ENCODE data around the gene PNMA8A.
"Not testable (repeated sequence)": the region's sequence is repeated elsewhere in the genome, so short reads cannot be mapped to it uniquely, and the experiment has no call there.

Gene PNMA8A

DNA sequence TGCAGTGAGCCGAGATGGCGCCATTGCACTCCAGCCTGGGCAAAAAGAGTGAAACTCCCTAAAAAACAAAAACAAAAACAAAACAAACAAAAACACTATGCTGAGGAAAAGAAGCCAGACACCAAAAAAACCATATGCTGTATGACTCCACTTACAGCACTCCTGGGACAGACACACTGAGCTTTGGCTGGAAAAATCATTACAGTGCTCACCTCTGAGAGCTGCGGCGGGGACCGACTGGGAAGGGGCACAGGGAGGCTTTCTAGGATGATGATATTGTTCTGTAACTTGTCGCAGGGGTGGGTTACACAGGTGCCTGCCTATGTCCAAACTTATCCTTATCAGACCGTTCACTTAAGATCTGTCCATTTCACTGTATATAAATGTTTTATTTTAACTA, 7.8 kb downstream of the PNMA8A start:
- DNase-seq (ENCODE audit: low spot score) = no peak

DNA sequence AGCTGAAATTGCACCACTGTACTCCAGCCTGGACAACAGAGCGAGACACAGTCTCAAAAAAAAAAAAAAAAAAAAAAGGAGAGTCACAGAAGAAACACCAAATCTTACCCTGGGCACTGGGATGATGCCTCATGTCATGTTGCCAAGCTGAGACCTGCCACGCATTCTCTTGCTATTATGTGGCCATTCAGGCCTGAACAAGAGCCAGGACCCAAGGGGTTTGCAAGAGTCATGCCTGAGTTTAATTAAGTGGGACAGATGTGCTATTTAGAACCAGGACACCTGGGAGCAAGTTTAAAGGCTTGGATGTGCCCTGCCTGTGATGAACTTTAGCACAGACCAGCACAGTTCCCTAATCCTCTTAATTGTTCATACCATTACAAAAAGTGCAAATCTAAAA, 9.8 kb downstream of the PNMA8A start:
- DNase-seq (ENCODE audit: low spot score) = no peak

DNA sequence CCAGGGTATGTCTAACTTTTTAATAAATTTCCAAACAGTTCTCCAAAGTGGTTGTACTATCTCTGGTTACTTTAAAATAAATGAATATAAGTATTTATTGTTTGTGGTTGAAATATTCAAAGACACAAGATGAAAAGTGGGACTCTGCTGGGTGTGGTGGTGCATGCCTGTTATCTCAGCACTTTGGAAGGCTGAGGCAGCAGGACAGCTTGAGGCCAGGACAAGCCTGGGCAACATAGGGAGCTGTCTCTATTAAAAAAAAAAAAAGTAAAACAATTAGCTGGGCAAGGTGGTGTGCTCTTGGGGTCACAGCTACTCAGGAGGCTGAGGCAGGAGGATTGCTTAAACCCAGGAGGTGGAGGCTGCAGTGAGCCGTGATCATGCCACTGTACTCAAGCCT, 10.4 kb downstream of the PNMA8A start:
- no peak for DNase-seq (ENCODE audit: low spot score)

DNA sequence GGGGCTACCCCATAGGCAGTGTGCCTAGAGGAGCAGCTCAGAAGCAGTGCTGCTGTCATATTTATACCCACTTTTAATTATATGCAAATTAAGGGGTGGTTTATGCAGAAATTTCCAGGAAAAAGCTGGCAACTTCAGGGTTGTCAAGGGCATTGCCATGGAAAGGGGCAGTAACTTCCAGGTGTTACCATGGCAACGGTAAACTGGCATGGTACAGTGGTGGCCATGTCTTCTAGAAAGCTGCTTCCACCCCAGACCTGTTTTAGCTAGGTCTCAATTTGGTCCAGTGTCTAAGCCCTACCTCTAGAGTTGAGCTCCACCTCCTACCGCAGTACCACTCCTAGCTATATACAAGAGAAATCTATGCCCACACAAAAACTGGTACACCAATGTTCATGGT, 11.3 kb downstream of the PNMA8A start:
- DNase-seq (ENCODE audit: low spot score) = no peak

DNA sequence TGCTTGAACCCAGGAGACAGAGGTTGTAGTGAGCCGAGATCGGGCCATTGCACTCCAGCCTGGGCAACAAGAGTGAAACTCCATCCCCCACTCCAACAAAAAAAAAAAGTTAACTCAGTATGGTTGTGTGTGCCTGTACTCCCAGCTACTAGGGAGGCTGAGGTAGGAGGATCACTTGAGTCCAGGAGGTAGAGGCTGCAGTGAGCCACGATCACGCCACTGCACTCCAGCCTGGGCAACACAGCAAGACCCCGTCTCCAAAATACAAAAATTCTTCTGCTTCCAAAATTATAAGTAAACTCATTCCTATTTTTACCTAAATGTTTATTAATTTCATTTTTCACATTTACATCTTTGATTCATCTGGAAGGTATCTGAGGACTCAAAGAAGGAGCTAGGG, 14.4 kb downstream of the PNMA8A start:
- DNase-seq (ENCODE audit: low spot score) = no peak

DNA sequence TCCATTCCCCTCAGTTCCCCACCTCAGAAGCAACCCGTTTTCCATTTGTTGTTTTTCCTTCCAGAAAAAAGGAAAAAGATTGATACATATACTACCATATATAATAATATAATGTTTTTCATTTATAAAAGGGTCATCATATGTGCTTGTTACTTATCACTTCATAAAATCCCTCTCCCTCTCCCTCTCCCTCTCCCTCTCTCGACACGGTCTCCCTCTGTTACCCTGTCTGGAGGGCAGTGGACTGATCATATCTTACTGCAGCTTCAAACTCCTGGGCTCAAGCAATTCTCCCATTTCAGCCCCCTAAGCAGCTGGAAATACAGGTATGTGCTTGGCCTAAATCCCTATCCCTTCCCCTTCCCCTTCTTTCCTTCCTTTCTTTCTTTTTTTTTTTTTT, 17.1 kb downstream of the PNMA8A start:
- no peak for DNase-seq (ENCODE audit: low spot score)

DNA sequence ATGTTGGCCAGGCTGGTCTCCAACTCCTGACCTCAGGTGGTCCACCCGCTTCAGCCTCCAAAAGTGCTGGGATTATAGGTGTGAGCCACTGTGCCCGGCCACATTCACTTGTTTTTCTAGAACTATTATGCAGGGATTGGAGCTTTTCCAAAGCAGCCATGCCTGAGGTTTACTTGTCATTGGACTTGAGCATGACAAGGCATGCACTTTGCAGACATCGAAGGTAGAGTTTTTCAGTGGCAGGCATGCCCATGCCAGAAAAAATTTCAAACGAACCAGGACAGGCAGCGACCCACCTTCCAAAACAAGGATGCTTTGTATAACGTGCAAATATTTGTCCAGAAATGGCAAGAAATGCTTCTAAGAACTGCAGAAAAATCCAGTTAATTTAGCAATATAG, 17.7 kb downstream of the PNMA8A start:
- DNase-seq (ENCODE audit: low spot score) = no peak

DNA sequence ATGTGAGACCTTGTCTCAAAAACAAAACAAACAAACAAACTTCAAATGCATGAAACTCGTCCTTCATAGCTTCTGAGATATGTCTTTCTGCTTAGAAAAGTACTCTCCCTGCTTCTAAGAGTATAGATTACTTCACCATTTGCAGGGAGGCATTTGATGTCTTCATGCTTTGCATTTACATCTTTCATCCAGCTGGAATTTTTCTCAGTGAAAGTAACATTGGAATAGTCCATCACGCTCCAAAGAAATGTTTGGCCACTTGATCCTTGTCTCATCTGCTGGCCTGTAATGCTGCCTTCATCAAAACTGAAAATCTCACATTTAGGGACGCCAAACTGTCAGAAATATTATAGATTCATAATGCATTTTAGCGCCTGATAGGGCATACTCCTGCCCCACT, 19.2 kb downstream of the PNMA8A start:
- DNase-seq (ENCODE audit: low spot score) = no peak

DNA sequence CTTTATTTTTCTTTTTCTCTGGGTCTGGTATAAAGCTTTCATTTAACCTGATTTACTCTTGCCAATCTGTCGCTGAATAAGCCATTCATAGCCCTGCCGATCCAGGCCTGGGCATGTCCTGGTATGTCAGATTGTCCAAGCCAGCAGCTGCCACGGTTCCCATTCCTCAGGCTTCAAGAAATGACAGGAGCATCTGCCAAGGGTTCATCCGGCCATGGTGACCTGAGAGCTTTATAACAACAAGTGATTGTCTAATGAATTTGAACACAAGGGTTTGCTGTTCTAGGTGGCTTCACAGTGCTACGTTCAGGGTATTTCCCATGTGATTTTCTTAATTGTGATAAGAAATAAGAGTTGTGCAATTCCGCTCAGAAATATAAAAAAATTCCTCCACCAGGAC, 20.0 kb downstream of the PNMA8A start:
- no peak for DNase-seq (ENCODE audit: low spot score)

DNA sequence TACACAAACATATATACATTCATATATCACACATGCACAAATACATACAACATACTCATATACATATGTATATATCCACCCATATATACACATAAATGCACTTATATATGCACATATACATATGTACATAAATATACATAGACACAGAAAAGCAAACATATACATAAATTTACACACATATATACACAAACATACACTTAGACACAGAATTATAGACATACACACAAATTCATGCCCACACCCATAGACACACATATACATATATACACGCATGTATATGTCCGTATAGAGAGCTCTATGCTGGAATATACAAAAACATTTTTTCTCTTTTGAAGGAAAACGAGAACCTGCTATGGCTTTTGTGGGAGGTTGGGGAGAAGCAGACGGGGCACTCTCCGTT, 20.6 kb downstream of the PNMA8A start:
- DNase-seq (ENCODE audit: low spot score) = no peak

DNA sequence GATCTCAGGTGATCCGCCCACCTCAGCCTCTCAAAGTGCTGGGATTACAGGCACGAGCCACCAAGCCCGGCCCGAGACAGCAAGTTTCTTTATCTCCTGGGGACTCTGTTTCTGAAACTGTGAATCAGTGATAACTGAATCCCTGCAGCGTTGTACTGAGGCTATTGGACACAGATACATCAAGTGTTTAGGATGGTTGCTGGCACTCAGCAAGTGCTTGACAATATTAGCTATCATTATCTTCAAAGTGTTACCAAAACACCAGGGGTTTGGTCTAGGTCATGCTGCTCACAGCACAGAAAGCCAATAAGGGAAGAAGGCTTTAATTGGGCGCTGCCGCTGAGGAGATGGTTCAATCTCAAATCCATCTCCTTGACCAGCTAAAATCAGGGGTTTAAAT, 22.1 kb downstream of the PNMA8A start:
- no peak for DNase-seq (ENCODE audit: low spot score)

DNA sequence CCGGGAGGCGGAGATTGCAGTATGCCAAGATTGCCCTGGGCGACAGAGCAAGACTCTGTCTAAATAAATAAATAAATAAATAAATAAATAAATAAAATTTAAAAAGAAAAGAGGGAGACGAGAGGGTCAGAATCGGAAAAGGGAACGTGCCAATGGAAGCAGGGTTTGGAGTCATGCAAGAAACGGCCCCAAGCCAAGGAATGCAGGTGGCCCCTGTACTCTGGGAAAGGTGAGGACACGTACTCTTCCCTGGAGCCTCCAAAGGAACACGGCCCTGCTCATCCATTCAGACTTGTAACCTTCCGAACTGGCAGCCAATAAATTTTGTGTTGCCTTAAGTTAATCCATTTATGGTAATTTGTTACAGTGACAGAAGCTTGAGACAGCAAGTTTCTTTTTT, 22.8 kb downstream of the PNMA8A start:
- DNase-seq (ENCODE audit: low spot score) = no peak

DNA sequence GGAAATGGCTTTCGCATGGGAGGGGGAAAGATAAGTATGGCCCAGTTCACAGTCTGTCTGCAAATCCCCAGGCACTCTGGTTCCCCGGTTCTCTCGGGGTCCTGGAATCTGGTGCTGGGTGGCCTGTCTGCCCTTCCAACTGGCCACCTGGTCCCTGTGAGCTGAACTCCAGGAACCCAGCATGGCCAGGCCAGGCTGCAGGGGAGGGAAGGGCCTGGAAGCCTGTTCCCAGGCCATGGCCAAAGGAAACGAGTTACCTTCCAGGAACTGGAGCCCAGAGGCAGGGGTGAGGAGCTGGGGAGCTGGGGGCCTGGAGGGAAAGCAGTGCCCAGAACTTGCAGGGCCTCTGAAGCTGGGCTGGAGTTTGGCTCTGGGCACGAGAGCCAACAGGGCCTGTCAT, 23.5 kb downstream of the PNMA8A start:
- DNase-seq (ENCODE audit: low spot score) = no peak

DNA sequence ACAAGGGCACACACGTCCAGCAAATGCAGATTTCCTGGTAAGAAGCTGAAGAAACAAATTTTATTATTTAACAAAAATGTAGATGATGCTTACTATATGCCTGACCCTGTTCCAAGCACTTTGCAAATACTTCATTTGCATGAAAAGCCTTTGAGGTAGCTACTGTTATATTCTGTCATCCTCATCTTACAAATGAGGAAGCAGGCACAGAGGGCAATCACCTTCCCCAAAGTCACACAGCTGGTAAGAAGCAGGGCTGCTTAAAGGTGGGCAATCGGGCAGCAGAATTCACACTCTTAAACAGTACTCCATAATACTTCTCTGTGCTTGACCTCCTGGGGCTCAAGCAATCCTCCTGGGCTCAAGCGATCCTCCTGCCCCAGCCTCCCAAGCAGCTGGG, 24.4 kb downstream of the PNMA8A start:
- no peak for DNase-seq (ENCODE audit: low spot score)

DNA sequence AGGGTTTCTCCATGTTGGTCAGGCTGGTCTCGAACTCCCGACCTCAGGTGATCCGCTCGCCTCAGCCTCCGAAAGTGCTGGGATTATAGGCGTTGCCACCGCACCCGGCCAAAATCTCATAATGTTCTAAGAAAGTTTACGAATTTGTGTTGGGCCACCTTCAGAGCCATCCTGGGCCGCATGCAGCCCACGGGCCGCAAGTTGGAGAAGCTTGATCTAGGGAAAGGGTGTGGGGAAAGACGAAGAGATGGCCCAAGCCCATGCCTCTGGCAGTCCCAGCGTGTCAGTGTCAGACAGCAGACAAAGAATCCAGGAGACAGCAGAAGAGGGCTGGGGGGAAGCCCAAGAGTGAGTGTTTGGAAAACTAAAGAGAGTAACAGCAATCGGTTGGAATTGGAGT, 25.3 kb downstream of the PNMA8A start:
- DNase-seq (ENCODE audit: low spot score) = no peak

DNA sequence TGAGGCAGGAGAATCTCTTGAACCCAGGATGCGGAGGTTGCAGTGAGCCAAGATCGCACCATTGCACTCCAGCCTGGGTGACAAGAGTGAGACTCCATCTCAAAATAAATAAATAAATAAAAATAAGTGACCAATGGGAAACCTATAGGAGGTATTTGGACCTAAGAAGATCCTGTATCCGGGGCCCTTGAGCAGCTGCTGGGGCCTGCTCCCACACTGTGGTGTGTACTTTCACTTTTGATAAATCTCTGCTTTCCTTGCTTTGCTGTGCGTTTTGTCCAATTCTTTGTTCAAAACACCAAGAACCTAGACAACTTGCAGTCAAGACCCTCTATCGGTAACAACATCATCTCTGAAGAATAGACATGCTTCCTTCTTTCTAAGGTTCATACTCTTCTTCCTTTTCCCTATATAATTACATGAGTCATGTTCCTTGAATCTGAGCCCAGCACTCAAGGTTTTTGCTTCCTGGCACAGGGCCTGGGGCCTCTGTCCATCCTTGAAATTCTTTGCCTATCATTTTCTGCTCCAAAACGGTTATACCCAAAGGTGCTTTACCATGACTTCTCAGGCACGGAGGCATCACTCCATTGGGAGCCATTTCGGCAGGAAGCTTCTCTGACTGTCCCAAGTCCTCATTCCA, 28.4 kb downstream of the PNMA8A start:
- DNase-seq (ENCODE audit: low spot score) = no peak

DNA sequence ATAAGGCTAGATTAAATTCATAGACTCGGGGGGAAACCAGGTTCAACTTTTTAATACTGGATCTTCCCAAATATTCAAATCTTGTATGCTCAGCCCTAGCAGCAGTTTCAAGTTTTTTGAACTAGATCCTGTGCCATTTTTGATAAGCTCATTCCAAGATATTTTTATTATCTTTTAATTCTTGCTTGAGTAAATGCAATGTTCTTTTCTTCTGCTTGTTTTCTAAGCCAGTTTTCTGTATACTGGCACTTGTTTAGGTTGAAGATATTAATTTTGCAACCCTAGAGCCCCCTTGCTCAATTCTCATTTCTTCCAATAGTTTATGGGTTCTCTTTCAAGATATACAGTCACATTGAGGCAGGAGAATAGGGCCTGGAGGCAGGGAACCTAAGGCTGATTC, 29.5 kb downstream of the PNMA8A start:
- no peak for DNase-seq (ENCODE audit: low spot score)

DNA sequence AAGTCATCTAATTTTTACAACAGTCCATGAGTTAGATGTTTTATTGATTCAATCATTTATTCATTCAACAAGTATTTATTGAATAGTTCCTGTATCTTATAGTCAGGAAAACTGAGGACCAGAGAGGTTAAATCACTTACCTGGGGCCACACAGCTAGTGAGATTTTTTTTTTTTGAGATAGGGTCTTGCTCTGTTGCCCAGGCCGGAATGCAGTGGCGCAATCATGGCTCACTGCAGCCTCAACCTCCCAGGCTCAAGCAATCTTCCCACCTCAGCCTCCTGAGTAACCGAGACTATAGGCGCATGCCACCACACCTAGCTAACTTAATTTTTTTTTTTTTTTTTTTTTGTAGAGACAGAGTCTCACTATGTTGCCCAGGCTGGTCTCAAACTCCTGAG, 35.7 kb downstream of the PNMA8A start:
- not testable (repeated sequence) for DNase-seq (ENCODE audit: low spot score)

DNA sequence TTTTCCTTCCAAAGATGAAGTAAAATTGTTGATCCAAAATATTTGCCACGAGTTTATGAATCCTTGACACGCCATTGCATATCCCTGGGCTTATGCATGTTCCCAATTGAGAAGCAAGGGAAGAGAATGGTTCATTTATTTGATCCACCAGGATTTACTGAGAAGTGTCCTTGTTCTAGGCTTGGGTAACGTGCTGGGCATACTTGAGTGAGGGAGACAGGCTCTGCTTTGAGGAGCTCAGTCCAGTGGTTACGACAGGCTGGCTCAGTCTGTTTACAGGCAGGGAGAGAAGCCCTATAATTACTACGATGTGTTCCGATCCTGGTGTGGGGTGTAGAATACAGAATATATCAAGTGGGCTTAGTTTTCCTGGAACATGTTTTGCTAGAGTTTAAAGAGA, 36.4 kb downstream of the PNMA8A start:
- no peak for DNase-seq (ENCODE audit: low spot score)

DNA sequence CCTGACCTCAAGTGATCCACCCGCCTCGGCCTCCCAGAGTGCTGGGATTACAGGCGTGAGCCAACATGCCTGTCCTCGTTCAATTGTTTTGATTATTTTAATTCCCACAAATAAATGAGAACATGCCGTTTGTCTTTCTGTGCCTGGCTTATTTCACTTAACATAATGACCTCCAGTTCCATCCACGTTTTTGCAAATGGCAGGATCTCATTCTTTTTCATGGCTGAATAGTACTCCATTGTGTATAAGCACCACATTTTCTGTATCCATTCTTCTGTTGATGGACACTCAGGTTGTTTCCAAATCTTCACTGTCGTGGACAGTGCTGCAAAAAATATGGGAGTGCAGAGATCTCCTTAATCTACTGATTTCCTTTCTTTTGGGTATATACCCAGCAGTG, 37.9 kb downstream of the PNMA8A start:
- DNase-seq (ENCODE audit: low spot score) = not testable (repeated sequence)

DNA sequence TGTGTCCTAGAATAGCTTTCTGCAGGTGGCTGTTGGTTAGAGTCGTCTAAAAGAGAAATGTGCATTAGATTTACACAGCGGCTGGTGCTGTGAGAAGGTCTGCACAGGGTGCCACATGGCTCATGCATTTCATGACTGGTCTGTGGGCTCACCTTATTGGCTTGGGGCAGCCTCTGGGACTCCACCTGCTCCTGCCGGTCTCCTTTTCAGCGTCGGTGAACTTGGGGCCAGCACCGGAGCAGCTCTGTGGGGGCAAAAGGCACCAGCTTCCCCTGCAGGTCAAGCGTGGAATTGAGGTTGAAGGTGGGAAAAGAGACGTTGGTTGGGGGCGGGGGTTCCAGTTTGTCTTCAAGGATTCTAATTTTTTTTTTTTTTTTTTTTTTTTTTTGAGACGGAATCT, 39.5 kb downstream of the PNMA8A start:
- no peak for DNase-seq (ENCODE audit: low spot score)

DNA sequence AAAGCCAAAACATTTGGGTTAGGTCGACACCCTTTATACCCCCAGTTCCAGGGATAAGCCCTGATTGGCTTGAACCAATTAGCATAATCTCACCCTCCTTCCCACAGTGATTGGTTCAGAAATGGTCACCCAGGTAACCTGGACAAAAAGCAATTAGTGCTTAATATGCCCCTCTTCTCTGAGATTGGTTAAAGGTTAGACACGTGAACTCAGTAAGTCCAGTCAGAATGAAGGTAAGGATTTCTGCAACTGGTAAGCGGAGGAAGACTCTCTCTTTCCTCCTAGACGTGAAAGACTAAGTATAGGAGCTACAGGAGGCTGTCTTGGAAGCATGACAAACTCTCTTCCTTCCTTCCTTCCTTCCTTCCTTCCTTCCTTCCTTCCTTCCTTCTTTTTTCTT, 41.4 kb downstream of the PNMA8A start:
- DNase-seq (ENCODE audit: low spot score) = no peak

DNA sequence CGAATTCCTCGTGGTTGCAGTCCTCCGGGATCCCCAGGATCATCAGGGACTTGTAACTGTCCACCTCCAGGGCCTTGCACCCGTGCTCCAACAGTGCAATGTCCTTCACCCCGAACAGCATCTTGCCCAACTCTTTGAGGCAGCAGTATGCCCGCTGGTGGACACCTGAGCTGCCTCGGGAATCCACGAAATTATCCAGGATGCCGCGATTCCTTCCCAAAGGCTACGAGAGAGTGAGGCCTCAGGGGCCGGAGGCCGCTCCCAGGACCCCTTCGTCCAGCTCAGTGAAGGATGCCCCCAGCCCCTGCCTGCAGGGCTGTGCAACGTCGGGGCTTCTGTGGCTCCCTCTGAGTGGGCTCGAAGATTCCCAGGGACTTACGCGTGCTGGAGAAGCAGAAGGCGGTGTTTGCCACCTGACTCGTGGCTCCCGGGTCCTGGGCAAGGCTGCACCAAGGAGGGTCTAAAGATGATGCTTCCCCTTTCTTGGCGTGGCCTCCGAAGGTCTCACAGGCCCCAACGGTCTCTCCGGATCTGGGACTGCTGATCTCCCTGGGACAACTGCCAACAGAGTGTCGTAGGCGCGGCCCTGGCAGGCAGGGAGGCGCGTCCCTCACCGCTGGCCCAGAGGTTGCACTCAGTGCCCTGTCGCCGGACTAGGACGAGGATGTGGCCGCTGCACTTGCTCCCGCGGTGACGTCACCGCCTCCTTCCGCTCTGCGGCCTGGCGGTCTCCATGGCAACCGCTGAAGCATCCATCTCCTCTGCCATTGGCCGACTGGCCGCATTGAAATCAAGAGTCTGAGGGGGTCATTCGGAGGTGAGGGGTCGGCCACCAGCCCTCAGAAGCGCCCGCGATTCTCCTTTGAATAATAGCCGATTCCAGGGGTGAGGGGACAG, 42.9 kb downstream of the PNMA8A start, which contains the start of gene PNMA8C:
PNMA8C (minus strand) TSS at position 698 of the 897 bp plus-strand sequence; CDS start at position 121, 577 bp downstream.
- DNase-seq (ENCODE audit: low spot score) = no peak
